Activated B cell treated with CpG ODN at 0.5 μM for 24 hours (primary cell): ENCODE results near the gene NGB. TPM values are rescaled to one million over a fixed set of nuclear protein-coding genes. Genes with fewer than 3 reads are reported as not detected.

Experiments
- ATAC-seq: fragments of 200-7000 bp; cut with Tn5 transposase; one replicate; pipeline ENCODE4 v1.10.0; 2021; ENCODE audit warnings: low read depth, mild to moderate bottlenecking, moderate library complexity
- CTCF ChIA-PET: fragments of 350-600 bp; sonication (Branson Sonifier 250); formaldehyde crosslinking; loops from one replicate; lab custom pipeline; 2021; ENCODE audit warnings: antibody characterized with exemption; lab: Charles Lee
- POLR2A ChIA-PET: fragments of 350-600 bp; sonication (Branson Sonifier 250); formaldehyde crosslinking; loops from one replicate; lab custom pipeline; 2021; ENCODE audit warnings: antibody characterized with exemption; lab: Charles Lee
- DNase-seq: peaks from one replicate; pipeline ENCODE4 v3.0.0; 2022
- H3K27ac Mint-ChIP-seq: one replicate; pipeline ENCODE4 v1.8.0; 2020; ENCODE audit warnings: mixed read lengths
- H3K27me3 Mint-ChIP-seq: one replicate; pipeline ENCODE4 v1.8.0; 2021; ENCODE audit warnings: mixed read lengths
- H3K36me3 Mint-ChIP-seq: one replicate; pipeline ENCODE4 v1.8.0; 2021; ENCODE audit warnings: low read depth, mixed read lengths
- H3K4me1 Mint-ChIP-seq: one replicate; pipeline ENCODE4 v1.8.0; 2021; ENCODE audit warnings: mixed read lengths
- H3K4me3 Mint-ChIP-seq: one replicate; pipeline ENCODE4 v1.8.0; 2020; ENCODE audit warnings: mild to moderate bottlenecking, mixed read lengths
- H3K9me3 Mint-ChIP-seq: one replicate; pipeline ENCODE4 v1.8.0; 2020; ENCODE audit warnings: mixed read lengths
- intact Hi-C: fragments of 100-400 bp; cut with micrococcal nuclease; formaldehyde crosslinking; loops from one replicate; pipeline ENCODE4 v1.15.1; 2024
- total RNA-seq: library from RNA; stranded (reverse); gene quantifications from 2 replicates; pipeline ENCODE4 v1.2.3, GENCODE V29; 2022
- TF ChIP-seq, protein P1 (sequence below): fragments of 200-600 bp; IDR thresholded peaks from one replicate; pipeline ENCODE4 v1.8.0; 2022; ENCODE audit warnings: antibody characterized with exemption, mild to moderate bottlenecking

Gene NGB
- total RNA-seq, 1 donor from 2014 or later, result not detected

DNA sequence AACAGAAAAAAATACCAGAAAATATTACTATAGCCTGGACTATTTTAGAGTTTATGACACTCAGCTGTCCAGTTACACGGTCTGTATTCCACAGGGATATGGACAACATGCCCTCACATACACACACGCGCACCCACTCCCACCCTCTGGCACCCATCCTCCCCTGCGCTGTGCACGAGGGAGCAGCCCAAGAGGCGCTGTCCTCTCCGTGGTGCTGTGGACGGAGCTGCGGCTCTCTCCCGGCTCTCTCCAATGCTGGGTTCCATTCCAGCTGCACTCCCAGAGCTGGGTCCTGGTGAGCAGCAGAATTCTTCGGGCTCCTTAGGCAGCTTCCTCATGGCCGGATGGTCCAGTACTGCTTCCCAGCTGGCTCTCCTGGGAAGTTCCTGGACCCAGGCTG, 6.0 kb upstream of the NGB start:
- no peak for ATAC-seq
- CTCF ChIA-PET, result no interaction called here
- TF ChIP-seq, protein P1, sequence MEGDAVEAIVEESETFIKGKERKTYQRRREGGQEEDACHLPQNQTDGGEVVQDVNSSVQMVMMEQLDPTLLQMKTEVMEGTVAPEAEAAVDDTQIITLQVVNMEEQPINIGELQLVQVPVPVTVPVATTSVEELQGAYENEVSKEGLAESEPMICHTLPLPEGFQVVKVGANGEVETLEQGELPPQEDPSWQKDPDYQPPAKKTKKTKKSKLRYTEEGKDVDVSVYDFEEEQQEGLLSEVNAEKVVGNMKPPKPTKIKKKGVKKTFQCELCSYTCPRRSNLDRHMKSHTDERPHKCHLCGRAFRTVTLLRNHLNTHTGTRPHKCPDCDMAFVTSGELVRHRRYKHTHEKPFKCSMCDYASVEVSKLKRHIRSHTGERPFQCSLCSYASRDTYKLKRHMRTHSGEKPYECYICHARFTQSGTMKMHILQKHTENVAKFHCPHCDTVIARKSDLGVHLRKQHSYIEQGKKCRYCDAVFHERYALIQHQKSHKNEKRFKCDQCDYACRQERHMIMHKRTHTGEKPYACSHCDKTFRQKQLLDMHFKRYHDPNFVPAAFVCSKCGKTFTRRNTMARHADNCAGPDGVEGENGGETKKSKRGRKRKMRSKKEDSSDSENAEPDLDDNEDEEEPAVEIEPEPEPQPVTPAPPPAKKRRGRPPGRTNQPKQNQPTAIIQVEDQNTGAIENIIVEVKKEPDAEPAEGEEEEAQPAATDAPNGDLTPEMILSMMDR, result no peak
- H3K9me3 Mint-ChIP-seq, result no peaks in the 10 kb centered on the region
- H3K4me3 Mint-ChIP-seq, result no peak overlapping the region
- no peaks in the 10 kb centered on the region for H3K4me1 Mint-ChIP-seq
- DNase-seq, result no peak
- no peak overlapping the region for H3K27ac Mint-ChIP-seq
- POLR2A ChIA-PET, result no interaction called here
- intact Hi-C loops, result no loop called here
- peaks cover 10% of the 10 kb centered on the region for H3K27me3 Mint-ChIP-seq
- H3K36me3 Mint-ChIP-seq, result peaks cover 16% of the 10 kb centered on the region

DNA sequence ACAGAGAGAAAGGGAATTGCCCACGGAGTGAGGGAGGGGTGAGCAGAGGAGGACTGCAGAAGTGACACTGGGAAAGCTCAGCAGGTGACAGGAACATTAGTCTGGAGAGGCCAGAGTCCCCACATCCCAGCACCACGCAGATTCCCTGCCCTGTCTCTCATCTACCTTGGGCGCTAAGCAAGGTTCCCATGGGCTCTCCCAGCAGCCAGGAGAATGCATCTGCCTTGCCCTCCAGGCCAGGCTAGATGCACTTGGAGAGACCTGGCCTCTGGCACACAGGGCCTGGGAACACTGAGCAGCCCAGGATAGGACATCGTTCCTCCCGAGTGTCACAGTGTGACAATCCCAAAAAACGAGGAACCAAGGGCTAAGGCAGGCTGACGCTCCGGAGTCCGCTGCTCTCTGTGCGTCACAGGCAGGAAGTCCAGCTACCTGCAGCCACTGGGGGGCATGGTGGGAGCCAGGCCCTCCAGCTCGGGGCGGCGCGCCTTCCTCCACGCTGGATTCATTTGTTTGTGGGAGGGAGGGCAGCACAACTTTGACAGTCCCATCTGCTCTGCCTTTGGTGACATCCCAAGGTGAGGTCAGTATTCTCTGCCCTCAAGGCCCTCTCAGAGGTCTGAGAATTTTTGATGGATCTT, 5.4 kb upstream of the NGB start:
- Mint-ChIP-seq H3K4me1 (no peaks in the 10 kb centered on the region), H3K27me3 (peaks cover 15% of the 10 kb centered on the region), H3K36me3 (peaks cover 16% of the 10 kb centered on the region), H3K4me3 (no peak overlapping the region), H3K9me3 (no peaks in the 10 kb centered on the region), H3K27ac (no peak overlapping the region)
- DNase-seq (no peak), ATAC-seq (no peak)
- intact Hi-C loops, result no loop called here
- TF ChIP-seq, protein P1, result no peak
- ChIA-PET CTCF (no interaction called here), POLR2A (no interaction called here)

DNA sequence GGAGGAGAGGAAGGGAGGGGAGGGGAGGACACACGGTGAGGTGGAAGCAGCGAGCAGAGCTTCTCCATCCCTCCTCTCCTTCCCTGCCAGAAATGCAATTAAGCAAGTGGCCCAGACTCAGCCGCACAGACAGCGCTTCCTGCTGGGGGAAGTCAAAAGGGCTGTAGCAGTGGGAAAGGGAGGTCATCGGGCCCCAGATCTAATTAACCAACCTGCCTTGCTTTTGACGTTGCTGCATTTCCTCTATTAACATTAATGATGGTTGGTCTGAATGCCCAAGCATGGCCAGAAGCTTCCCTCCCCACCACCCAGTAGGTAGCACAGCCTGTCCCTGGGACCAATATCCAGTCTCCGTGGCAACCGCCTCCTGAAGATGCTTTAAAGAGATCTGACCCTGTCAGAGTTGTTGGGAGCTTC, 4.6 kb upstream of the NGB start:
- Mint-ChIP-seq H3K4me1 (no peaks in the 10 kb centered on the region), H3K36me3 (peaks cover 16% of the 10 kb centered on the region), H3K9me3 (no peaks in the 10 kb centered on the region), H3K4me3 (no peak overlapping the region), H3K27me3 (peaks cover 18% of the 10 kb centered on the region), H3K27ac (no peak overlapping the region)
- ATAC-seq, result no peak
- ChIA-PET CTCF (no interaction called here), POLR2A (no interaction called here)
- TF ChIP-seq, protein P1, result no peak
- intact Hi-C loops, result no loop called here
- no peak for DNase-seq

DNA sequence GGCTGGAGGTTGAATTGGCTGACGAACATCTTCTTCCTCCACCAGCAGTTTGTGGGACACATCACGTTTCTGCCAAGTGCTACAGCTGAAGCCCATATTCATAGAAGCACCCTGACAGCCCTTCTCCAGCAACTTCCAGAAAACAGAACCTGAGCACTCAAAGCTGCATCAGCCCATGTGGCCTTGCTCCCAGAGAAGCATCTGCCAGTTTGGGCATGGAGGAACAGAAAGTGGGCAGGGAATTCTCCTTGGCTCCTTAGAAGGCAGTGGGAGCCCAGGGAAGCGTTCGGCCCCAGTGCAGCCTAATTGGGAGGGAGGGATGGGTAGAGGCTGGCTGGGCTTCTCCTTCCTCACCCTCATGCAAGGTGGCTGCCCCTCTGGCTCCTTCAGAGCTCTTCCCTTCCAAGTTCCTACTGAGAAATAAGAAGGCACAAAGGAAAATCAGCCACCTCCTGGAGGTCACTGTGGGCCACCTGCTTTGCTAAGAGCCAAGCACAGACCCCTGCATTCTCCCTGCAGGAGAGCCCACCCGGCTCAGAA, 4.1 kb upstream of the NGB start:
- Mint-ChIP-seq H3K4me1 (no peaks in the 10 kb centered on the region), H3K27me3 (peaks cover 18% of the 10 kb centered on the region), H3K9me3 (no peaks in the 10 kb centered on the region), H3K36me3 (peaks cover 12% of the 10 kb centered on the region), H3K4me3 (no peak overlapping the region), H3K27ac (no peak overlapping the region)
- DNase-seq, result no peak
- ChIA-PET CTCF (no interaction called here), POLR2A (no interaction called here)
- intact Hi-C loops, result no loop called here
- ATAC-seq, result no peak
- TF ChIP-seq, protein P1, result no peak

DNA sequence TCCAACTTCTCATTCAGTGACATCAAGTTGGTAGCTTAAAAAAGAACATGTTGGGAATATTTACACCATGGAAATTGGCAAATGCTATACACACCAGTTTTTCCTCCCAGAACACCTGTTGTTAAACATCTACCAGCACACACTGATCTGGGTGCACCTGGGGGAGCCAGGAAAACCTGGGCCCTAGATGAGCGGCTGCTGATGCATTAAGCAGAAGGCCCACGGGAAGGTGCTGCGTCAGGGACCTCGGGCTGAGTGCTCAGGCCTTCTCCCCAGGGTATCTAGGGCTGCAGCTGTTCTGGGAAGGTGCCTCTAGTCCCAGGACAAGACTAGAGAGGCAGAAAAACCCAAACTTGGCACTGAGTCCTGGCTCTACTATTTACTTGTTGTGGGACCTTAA, 2.8 kb upstream of the NGB start:
- ChIA-PET CTCF (no interaction called here), POLR2A (no interaction called here)
- Mint-ChIP-seq H3K27ac (no peak overlapping the region), H3K4me3 (no peak overlapping the region), H3K9me3 (no peaks in the 10 kb centered on the region), H3K27me3 (peaks cover 22% of the 10 kb centered on the region), H3K4me1 (peaks cover 3% of the 10 kb centered on the region), H3K36me3 (peaks cover 1% of the 10 kb centered on the region)
- DNase-seq, result no peak
- TF ChIP-seq, protein P1, result no peak
- ATAC-seq, result no peak
- intact Hi-C loops, result no loop called here
